IMR-90 (cell line): ENCODE data around the gene GPC5.

Experiments used
- CTCF ChIP-seq: conservative IDR thresholded peaks from 2 replicates; pipeline ENCODE4 v1.5.1; 2012; ENCODE audit warnings: mild to moderate bottlenecking, low read depth, low read length, improper control_type of control experiment
- MAZ ChIP-seq: IDR thresholded peaks from 2 replicates; pipeline ENCODE4 v1.6.1; 2012; ENCODE audit warnings: low read depth, mild to moderate bottlenecking, low read length, improper control_type of control experiment, moderate library complexity, borderline replicate concordance
- POLR2A ChIP-seq: IDR thresholded peaks from 2 replicates; pipeline ENCODE4 v1.6.1; 2012; ENCODE audit warnings: mild to moderate bottlenecking, low read depth, low read length

GRCh38 chr13:91493442-91493841 lies 95.0 kb downstream of the GPC5 start:
- no peak for TF ChIP-seq CTCF
- TF ChIP-seq MAZ, result no peak
- TF ChIP-seq POLR2A, result no peak
